Measurements from ENCODE around the gene TRMT61A. TPM values are rescaled to one million over a fixed set of nuclear protein-coding genes. Genes with fewer than 3 reads are reported as not detected.

Gene TRMT61A
- total and polyA plus RNA-seq, 2 of the 13 experiments (the other 11 are each of a cell fraction or from before 2014, with no cell fraction given) = 6.5 to 13.6 TPM

- 0 out of 2 replicates have a peak, but pooled peaks have one; percentile 42 for TF ChIP-seq ERF (CRISPR knock-in tag; IDR thresholded peaks at IDR 0.05)
- TF ChIP-seq KLF13 (CRISPR knock-in tag; IDR thresholded peaks at IDR 0.05) = no peak
- 0 out of 2 replicates have a peak, but pooled peaks have one; percentile 24 for TF ChIP-seq AKAP8 (CRISPR knock-in tag; IDR thresholded peaks at IDR 0.05)
- peak; percentile 80 for TF ChIP-seq ZFY (CRISPR knock-in tag; IDR thresholded peaks at IDR 0.05)
- peak; percentile 15; the same call in 1 of the 2 replicates for TF ChIP-seq ARID4A (CRISPR knock-in tag; IDR thresholded peaks at IDR 0.05; ENCODE audit: borderline replicate concordance)
- TF ChIP-seq, protein P1, sequence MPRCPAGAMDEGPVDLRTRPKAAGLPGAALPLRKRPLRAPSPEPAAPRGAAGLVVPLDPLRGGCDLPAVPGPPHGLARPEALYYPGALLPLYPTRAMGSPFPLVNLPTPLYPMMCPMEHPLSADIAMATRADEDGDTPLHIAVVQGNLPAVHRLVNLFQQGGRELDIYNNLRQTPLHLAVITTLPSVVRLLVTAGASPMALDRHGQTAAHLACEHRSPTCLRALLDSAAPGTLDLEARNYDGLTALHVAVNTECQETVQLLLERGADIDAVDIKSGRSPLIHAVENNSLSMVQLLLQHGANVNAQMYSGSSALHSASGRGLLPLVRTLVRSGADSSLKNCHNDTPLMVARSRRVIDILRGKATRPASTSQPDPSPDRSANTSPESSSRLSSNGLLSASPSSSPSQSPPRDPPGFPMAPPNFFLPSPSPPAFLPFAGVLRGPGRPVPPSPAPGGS (CRISPR knock-in tag; IDR thresholded peaks at IDR 0.05) = no peak
- TF ChIP-seq, protein P2, sequence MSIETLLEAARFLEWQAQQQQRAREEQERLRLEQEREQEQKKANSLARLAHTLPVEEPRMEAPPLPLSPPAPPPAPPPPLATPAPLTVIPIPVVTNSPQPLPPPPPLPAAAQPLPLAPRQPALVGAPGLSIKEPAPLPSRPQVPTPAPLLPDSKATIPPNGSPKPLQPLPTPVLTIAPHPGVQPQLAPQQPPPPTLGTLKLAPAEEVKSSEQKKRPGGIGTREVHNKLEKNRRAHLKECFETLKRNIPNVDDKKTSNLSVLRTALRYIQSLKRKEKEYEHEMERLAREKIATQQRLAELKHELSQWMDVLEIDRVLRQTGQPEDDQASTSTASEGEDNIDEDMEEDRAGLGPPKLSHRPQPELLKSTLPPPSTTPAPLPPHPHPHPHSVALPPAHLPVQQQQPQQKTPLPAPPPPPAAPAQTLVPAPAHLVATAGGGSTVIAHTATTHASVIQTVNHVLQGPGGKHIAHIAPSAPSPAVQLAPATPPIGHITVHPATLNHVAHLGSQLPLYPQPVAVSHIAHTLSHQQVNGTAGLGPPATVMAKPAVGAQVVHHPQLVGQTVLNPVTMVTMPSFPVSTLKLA (IDR thresholded peaks at IDR 0.05) = peak; percentile 99
- TF ChIP-seq, protein P3, sequence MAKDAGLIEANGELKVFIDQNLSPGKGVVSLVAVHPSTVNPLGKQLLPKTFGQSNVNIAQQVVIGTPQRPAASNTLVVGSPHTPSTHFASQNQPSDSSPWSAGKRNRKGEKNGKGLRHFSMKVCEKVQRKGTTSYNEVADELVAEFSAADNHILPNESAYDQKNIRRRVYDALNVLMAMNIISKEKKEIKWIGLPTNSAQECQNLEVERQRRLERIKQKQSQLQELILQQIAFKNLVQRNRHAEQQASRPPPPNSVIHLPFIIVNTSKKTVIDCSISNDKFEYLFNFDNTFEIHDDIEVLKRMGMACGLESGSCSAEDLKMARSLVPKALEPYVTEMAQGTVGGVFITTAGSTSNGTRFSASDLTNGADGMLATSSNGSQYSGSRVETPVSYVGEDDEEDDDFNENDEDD (CRISPR knock-in tag; IDR thresholded peaks at IDR 0.05; ENCODE audit: borderline replicate concordance) = peak; percentile 43; the same call in 1 of the 2 replicates
- peak; percentile 33; the same call in 1 of the 2 replicates for TF ChIP-seq SOX5 (CRISPR knock-in tag; IDR thresholded peaks at IDR 0.05; ENCODE audit: borderline replicate concordance)
- TF ChIP-seq IRF2 (CRISPR knock-in tag; IDR thresholded peaks at IDR 0.05) = 0 out of 2 replicates have a peak, but pooled peaks have one; percentile 17
- 0 out of 2 replicates have a peak, but pooled peaks have one; percentile 33 for TF ChIP-seq ZNF468 (CRISPR knock-in tag; IDR thresholded peaks at IDR 0.05)
- TF ChIP-seq ZIK1 (CRISPR knock-in tag; IDR thresholded peaks at IDR 0.05; ENCODE audit: borderline replicate concordance, low read depth) = 0 out of 2 replicates have a peak, but pooled peaks have one; percentile 47
- TF ChIP-seq GABPB1 (CRISPR knock-in tag; IDR thresholded peaks at IDR 0.05) = peak; percentile 43; the same call in 1 of the 2 replicates
- TF ChIP-seq ATF7-NPFF (CRISPR knock-in tag; IDR thresholded peaks at IDR 0.05; ENCODE audit: low read depth) = no peak
- 0 out of 2 replicates have a peak, but pooled peaks have one; percentile 20 for TF ChIP-seq SAP130 (CRISPR knock-in tag; IDR thresholded peaks at IDR 0.05; ENCODE audit: low read depth)
- TF ChIP-seq MYC (CRISPR knock-in tag; IDR thresholded peaks at IDR 0.05; ENCODE audit: borderline replicate concordance) = peak; percentile 66; the same call in 1 of the 2 replicates
- 0 out of 2 replicates have a peak, but pooled peaks have one; percentile 18 for TF ChIP-seq ZNF574 (CRISPR knock-in tag; IDR thresholded peaks at IDR 0.05)
- no peak for TF ChIP-seq RFXAP (CRISPR knock-in tag; IDR thresholded peaks at IDR 0.05; ENCODE audit: borderline replicate concordance)
These were observed 14.9 kb downstream of the TRMT61A start (continued) for GRCh38 chr14:103543721-103544387.
